SK-N-SH (cell line): ENCODE measurements around the gene MUSTN1. TPM values are rescaled to one million over a fixed set of nuclear protein-coding genes. Genes with fewer than 3 reads are reported as not detected.

Source experiments
- CTCF ChIA-PET: fragments of 300-600, 350-600 bp; formaldehyde crosslinking; extraction: SDS; loops from one replicate; lab custom pipeline; 2021; lab: Yijun Ruan, JAX
- POLR2A ChIA-PET: fragments of 350-600 bp; sonication (Branson Sonifier 250); formaldehyde crosslinking; extraction: SDS; loops from one replicate; lab custom pipeline; 2020; ENCODE audit warnings: antibody characterized with exemption, inconsistent platforms; lab: Yijun Ruan, JAX
- DNase-seq: peaks from one replicate; pipeline ENCODE4 v3.0.0; 2012
- H2AFZ ChIP-seq: fragments of 200-600 bp; sonication (generic); 2 replicates; pipeline ENCODE4 v1.8.1; 2016; ENCODE audit warnings: antibody characterized with exemption, mild to moderate bottlenecking, low read depth
- H3F3A ChIP-seq: fragments of 200-600 bp; sonication (generic); replicated peaks from 2 replicates; pipeline ENCODE3; 2016; ENCODE audit warnings: antibody characterized with exemption, mild to moderate bottlenecking; ENCODE audit not compliant: insufficient read depth
- H3K27ac ChIP-seq, 2 experiments: fragments of 200-500 bp in 1 of 2; fragments of 200-600 bp in 1 of 2; sonication (Bioruptor generic) in 1 of 2; sonication (generic), shearing (Covaris generic) in 1 of 2; 2 replicates each; pipeline versions ENCODE4 v1.5.1 to v1.6.1; 2014 to 2016; ENCODE audit warnings: low read depth in 2 of 2, inconsistent platforms in 1 of 2, low read length in 1 of 2, mild to moderate bottlenecking in 1 of 2, mixed read lengths in 1 of 2
- H3K27me3 ChIP-seq: fragments of 200-600 bp; sonication (generic), shearing (Covaris generic); 2 replicates; pipeline ENCODE4 v1.6.1; 2016; ENCODE audit warnings: mixed run types; ENCODE audit not compliant: insufficient read depth
- H3K36me3 ChIP-seq, 2 experiments: fragments of 200-500 bp in 1 of 2; fragments of 200-600 bp in 1 of 2; sonication (Bioruptor generic) in 1 of 2; sonication (generic) in 1 of 2; replicated peaks in 1 of 2; 2 replicates each; pipeline versions ENCODE3 to v1.5.1; 2014 to 2016; ENCODE audit warnings: low read length in 1 of 2, mild to moderate bottlenecking in 1 of 2; ENCODE audit not compliant: insufficient read depth in 2 of 2, control insufficient read depth in 1 of 2
- H3K4me1 ChIP-seq, 2 experiments: fragments of 200-500 bp in 1 of 2; fragments of 200-600 bp in 1 of 2; sonication (Bioruptor generic) in 1 of 2; sonication (generic), shearing (Covaris generic) in 1 of 2; 2 replicates each; pipeline versions ENCODE4 v1.5.1 to v1.6.1; 2014 to 2016; ENCODE audit warnings: low read depth in 1 of 2, low read length in 1 of 2, mixed run types in 1 of 2; ENCODE audit not compliant: insufficient read depth in 2 of 2, control insufficient read depth in 1 of 2
- H3K4me2 ChIP-seq: fragments of 200-600 bp; sonication (generic), shearing (Covaris generic); 2 replicates; pipeline ENCODE4 v1.6.1; 2017; ENCODE audit warnings: mixed run types
- H3K4me3 ChIP-seq, 2 experiments: fragments of 200-500 bp in 1 of 2; fragments of 200-600 bp in 1 of 2; sonication (Bioruptor generic) in 1 of 2; sonication (generic), shearing (Covaris generic) in 1 of 2; 2 replicates each; pipeline versions ENCODE4 v1.5.1 to v1.8.1; 2014 to 2016; ENCODE audit warnings: low read depth in 2 of 2, inconsistent platforms in 1 of 2, low read length in 1 of 2, mild to moderate bottlenecking in 1 of 2, mixed read lengths in 1 of 2, moderate library complexity in 1 of 2
- H3K79me2 ChIP-seq: fragments of 200-600 bp; sonication (generic); 2 replicates; pipeline ENCODE4 v1.8.1; 2017; ENCODE audit warnings: mild to moderate bottlenecking; ENCODE audit not compliant: insufficient read depth
- H3K9ac ChIP-seq: fragments of 200-600 bp; sonication (generic); 2 replicates; pipeline ENCODE4 v1.6.1; 2017; ENCODE audit warnings: mixed run types
- H3K9me2 ChIP-seq: fragments of 200-600 bp; sonication (generic); 2 replicates; pipeline ENCODE4 v1.6.1; 2017; ENCODE audit warnings: mixed run types
- H3K9me3 ChIP-seq: fragments of 200-600 bp; sonication (generic); 2 replicates; pipeline ENCODE4 v1.6.1; 2017; ENCODE audit warnings: mixed run types, mild to moderate bottlenecking, moderate library complexity
- H4K20me1 ChIP-seq: fragments of 200-600 bp; sonication (generic); 2 replicates; pipeline ENCODE4 v1.6.1; 2017; ENCODE audit warnings: mild to moderate bottlenecking, mixed run types; ENCODE audit not compliant: insufficient read depth
- CHD2 ChIP-seq: fragments of 150-350 bp; IDR thresholded peaks from 2 replicates; pipeline ENCODE4 v1.6.1; 2018; ENCODE audit warnings: low read length; ENCODE audit not compliant: partially characterized antibody
- GABPA ChIP-seq: IDR thresholded peaks from 2 replicates; pipeline ENCODE4 v1.4.0; 2012; ENCODE audit warnings: low read depth, mild to moderate bottlenecking
- GATA2 ChIP-seq: sonication (generic); formaldehyde crosslinking; IDR thresholded peaks from 2 replicates; pipeline ENCODE4 v1.5.0; 2020; ENCODE audit warnings: mild to moderate bottlenecking, missing genetic modification reagents
- IRF3 ChIP-seq: fragments of 150-350 bp; IDR thresholded peaks from 2 replicates; pipeline ENCODE4 v1.6.1; 2016; ENCODE audit warnings: mild to moderate bottlenecking, low read depth, low read length
- JUND ChIP-seq: IDR thresholded peaks from 2 replicates; pipeline ENCODE4 v1.4.0; 2012
- NFIC ChIP-seq: IDR thresholded peaks from 2 replicates; pipeline ENCODE4 v1.4.0; 2012; ENCODE audit warnings: borderline replicate concordance
- POLR2AphosphoS5 ChIP-seq: IDR thresholded peaks from 2 replicates; pipeline ENCODE4 v1.6.1; 2012; ENCODE audit warnings: low read depth, low read length
- REST ChIP-seq: IDR thresholded peaks from 2 replicates; pipeline ENCODE4 v1.6.1; 2012; ENCODE audit warnings: mild to moderate bottlenecking, low read depth, low read length, moderate library complexity
- RXRA ChIP-seq: IDR thresholded peaks from 2 replicates; pipeline ENCODE4 v1.4.0; 2012; ENCODE audit warnings: low read depth, mild to moderate bottlenecking, borderline replicate concordance
- TAF1 ChIP-seq: IDR thresholded peaks from 2 replicates; pipeline ENCODE4 v1.6.1; 2012; ENCODE audit warnings: low read depth, mild to moderate bottlenecking, low read length, moderate library complexity, borderline replicate concordance
- USF1 ChIP-seq: IDR thresholded peaks from 2 replicates; pipeline ENCODE4 v1.4.0; 2012; ENCODE audit warnings: low read depth, borderline replicate concordance
- ZBTB33 ChIP-seq: IDR thresholded peaks from 2 replicates; pipeline ENCODE4 v1.4.0; 2012; ENCODE audit warnings: low read depth, borderline replicate concordance
- WGBS: methylation state at CpG from one replicate; pipeline ENCODE4 v1.1.6; 2017; ENCODE audit warnings: low lambda C conversion rate; 5-methylcytosine and 5-hydroxymethylcytosine counted together
- polyA plus RNA-seq, 3 experiments: library from polyadenylated mRNA; depleted of rRNA; stranded (reverse); fragments of >200 nt; gene quantifications; 2 replicates each; pipeline ENCODE4 v1.2.3, GENCODE V29; 2012

The MUSTN1 gene
- polyA plus RNA-seq, 1 of the 3 experiments (the other 2 are of a cell fraction), result 0.54 TPM

GRCh38 chr3:52871761-52872160, 36.9 kb upstream of the MUSTN1 start:
- no peaks in the 10 kb centered on the region for H3K79me2 ChIP-seq
- DNase-seq, result no peak
- CTCF ChIA-PET, result no interaction called here
- H3K9ac ChIP-seq, result no peak overlapping the region
- no peaks in the 10 kb centered on the region for H3K9me2 ChIP-seq
- H2AFZ ChIP-seq, result no peak overlapping the region
- no peaks in the 10 kb centered on the region for H3K36me3 ChIP-seq
- no peaks in the 10 kb centered on the region for H3F3A ChIP-seq
- no peak overlapping the region for H3K27ac ChIP-seq
- H3K4me1 ChIP-seq, result peaks cover 0 to 4% of the 10 kb centered on the region in 2 experiments; a peak in 1 of 4 replicates
- WGBS, result 90% methylated on average over 9 of the region's 9 CpGs
- TF ChIP-seq REST, result no peak
- TF ChIP-seq NFIC, result no peak
- no peak for TF ChIP-seq TAF1
- TF ChIP-seq ZBTB33, result no peak
- no peak for TF ChIP-seq IRF3
- no peak for TF ChIP-seq GATA2
- no peak for TF ChIP-seq GABPA
- no peak for TF ChIP-seq JUND
- TF ChIP-seq USF1, result no peak
- no peak for TF ChIP-seq POLR2AphosphoS5
- no peak for TF ChIP-seq RXRA
- TF ChIP-seq CHD2, result no peak
- 0 out of 2 replicates have a peak, but pooled peaks cover 4% of the 10 kb centered on the region for H4K20me1 ChIP-seq
- no peaks in the 10 kb centered on the region for H3K27me3 ChIP-seq
- no peak overlapping the region for H3K4me3 ChIP-seq
- no peak overlapping the region for H3K4me2 ChIP-seq
- POLR2A ChIA-PET, result no interaction called here
- no peaks in the 10 kb centered on the region for H3K9me3 ChIP-seq
